HL-60/S4 treated with phorbol 12-myristate 13-acetate at 8.2 ng/mL for 4 days and 3 days (cell line): ENCODE data around the gene LYSMD1.
"Not testable (repeated sequence)": the region's sequence is repeated elsewhere in the genome, so short reads cannot be mapped to it uniquely, and the experiment has no call there.

ENCODE experiments used
- in situ Hi-C: fragments of 300-500 bp; cut with MboI; formaldehyde crosslinking; loops from 2 replicates; pipeline ENCODE4 v1.15.0; 2022; ENCODE audit warnings: low sequenced_read_pairs

The LYSMD1 gene, protein sequence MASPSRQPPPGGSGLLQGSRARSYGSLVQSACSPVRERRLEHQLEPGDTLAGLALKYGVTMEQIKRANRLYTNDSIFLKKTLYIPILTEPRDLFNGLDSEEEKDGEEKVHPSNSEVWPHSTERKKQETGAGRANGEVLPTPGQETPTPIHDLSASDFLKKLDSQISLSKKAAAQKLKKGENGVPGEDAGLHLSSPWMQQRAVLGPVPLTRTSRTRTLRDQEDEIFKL

GRCh38 chr1:151165738-151166504, at the start of gene LYSMD1, which contains the start of gene SCNM1:
TSS of gene LYSMD1 (minus strand) at chr1:151165902. CDS start at chr1:151165258, 644 bp downstream.
TSS of gene SCNM1 (plus strand) at chr1:151166144. CDS start at chr1:151166153, 9 bp downstream.
- in situ Hi-C loops, result no loop called here

DNA sequence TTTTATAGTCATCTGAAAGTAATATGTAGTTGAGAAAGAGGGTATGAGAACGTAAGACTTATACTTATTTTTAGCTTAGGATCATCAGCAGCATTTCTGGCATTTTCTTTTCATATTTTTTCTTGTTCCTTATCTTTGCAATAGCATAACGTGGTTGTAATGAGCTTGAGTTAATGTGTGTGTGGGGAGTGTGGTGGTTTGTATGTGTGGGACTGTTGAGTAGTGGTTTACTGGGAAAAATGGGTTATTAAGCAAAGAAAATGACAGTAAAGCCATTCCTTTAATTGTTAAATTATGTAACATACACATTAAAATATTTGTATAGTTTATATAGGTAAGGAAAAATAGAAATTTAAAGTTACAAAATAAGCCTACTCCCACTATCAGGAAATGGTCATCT, 47.9 kb upstream of the LYSMD1 start:
- in situ Hi-C loops, result no loop called here

GRCh38 chr1:151211972-151212705, 46.4 kb upstream of the LYSMD1 start:
- in situ Hi-C loops, result no loop called here

- in situ Hi-C loops, result no loop called here
Measured at GRCh38 chr1:151210830-151211229, 45.1 kb upstream of the LYSMD1 start.

DNA sequence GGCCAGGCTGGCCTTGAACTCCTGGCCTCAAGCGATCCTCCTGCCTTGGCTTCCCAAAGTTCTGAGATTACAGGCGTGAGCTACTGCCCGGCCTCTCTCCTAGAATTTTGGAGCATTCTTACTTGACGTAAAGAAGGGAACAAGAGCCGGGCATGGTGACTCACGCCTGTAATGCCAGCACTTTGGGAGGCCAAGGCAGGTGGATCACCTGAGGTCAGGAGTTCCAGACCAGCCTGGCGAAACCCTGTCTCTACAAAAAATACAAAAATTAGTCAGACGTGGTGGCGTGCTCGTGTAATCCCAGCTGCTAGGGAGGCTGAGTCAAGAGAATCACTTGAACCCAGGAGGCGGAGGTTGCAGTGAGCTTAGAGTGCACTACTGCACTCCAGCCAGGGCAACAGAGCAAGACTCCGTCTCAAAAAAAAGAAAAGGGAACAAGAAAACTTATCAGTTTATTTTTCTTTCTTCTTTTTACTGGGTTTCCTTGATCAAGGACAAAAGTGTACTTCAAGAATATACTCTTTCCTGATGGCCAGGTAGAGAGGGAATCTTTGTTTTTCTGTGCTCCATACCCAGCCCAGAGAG, 39.8 kb upstream of the LYSMD1 start:
- in situ Hi-C loops, result not testable (repeated sequence)

- in situ Hi-C loops, result no loop called here
Measured at GRCh38 chr1:151199873-151200581, 34.3 kb upstream of the LYSMD1 start.

DNA sequence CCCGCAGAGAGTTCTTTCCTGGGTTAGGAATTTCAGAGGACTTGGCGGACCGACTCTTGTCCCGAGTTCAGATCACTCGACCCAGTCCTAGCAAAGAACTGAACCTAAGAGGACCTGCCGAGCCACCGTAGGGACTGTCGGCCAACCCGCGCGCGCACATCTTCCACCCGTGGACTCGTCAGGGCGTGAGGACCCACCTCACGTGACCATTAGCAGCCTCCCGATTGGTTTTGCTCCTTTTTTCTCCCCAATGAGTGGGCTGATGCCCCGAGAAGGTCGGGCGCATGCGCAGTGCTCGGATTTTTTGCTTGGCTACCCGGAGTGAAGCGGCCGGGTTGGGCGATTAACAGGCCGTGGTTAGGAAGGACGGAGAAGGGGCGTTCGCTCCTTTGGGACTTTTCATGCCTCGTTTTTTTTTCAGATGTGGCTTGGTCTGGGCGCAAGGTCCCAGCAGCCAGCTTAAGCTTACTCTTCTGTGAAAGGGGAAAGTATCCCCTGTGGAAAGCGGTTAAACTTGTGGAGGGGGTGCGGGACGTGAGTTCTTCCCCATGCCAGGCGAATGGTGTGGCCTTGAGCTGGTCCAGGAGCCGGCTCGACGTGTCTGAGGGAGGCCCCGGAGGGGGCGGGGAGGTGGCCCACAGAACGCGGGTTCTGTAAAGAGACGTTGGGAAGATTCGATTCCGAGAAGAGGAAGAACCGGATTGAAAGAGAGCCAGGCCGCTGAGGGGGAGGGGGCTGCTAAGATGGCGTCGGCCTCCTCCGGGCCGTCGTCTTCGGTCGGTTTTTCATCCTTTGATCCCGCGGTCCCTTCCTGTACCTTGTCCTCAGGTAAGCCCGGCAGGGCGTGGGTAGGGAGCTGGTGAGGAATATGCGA, 32.8 kb upstream of the LYSMD1 start, which contains the start of gene PIP5K1A:
Gene PIP5K1A (plus strand): TSS at position 299 of the 874 bp plus-strand sequence. CDS start 445 bp downstream, at position 744.
- in situ Hi-C loops, result no loop called here

GRCh38 chr1:151197863-151198253, 32.2 kb upstream of the LYSMD1 start:
- in situ Hi-C loops, result no loop called here

- in situ Hi-C loops, result no loop called here
Measured at GRCh38 chr1:151196292-151196800, 30.6 kb upstream of the LYSMD1 start.

DNA sequence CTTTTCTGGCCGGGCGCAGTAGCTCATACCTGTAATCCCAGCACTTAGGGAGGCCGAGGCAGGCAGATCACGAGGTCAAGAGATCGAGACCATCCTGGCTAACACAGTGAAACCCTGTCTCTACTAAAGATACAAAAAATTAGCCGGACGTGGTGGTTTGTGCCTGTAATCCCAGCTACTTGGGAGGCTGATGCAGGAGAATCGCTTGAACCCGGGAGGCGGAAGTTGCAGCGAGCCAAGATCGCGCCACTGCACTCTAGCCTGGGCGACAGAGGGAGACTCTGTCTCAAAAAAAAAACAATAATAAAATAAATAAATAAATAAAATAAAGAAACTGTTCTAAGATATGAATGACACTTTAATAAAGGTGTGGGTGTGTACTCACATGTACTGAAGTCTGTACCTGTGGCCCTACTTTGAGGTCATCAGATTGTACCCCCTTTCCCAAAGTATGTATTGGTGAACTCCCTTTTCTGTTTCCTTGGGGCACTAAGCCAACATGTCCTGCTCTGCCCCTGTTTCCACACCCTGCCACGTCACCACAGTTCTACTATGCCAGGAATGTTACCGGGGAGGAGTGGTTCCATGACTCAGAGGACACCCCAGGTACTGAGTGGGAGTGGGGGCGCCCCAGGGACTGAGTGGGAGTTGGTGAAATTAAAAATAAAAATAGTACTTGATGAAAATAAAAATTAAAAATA, 29.3 kb upstream of the LYSMD1 start:
- in situ Hi-C loops, result not testable (repeated sequence)

- in situ Hi-C loops, result no loop called here
Measured at GRCh38 chr1:151193856-151194255, 28.2 kb upstream of the LYSMD1 start.

DNA sequence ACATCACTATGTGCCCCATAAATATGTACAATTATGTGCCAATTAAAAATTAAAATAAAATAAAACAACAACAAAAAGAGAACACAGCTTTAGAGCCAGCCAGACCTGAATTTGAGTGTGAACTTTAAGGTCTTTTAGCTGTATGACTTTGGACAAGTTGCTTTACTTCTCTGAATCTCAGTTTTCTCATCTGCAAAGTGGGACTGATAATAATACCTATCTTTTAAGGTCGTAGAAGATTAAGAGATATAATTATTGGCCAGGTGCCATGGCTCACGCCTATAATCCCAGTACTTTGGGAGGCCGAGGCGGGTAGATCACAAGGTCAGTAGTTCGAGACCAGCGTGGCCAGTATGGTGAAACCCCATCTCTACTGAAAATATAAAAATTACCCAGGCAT, 27.6 kb upstream of the LYSMD1 start:
- in situ Hi-C loops, result no loop called here

- in situ Hi-C loops, result no loop called here
Measured at GRCh38 chr1:151192047-151192446, 26.3 kb upstream of the LYSMD1 start.

DNA sequence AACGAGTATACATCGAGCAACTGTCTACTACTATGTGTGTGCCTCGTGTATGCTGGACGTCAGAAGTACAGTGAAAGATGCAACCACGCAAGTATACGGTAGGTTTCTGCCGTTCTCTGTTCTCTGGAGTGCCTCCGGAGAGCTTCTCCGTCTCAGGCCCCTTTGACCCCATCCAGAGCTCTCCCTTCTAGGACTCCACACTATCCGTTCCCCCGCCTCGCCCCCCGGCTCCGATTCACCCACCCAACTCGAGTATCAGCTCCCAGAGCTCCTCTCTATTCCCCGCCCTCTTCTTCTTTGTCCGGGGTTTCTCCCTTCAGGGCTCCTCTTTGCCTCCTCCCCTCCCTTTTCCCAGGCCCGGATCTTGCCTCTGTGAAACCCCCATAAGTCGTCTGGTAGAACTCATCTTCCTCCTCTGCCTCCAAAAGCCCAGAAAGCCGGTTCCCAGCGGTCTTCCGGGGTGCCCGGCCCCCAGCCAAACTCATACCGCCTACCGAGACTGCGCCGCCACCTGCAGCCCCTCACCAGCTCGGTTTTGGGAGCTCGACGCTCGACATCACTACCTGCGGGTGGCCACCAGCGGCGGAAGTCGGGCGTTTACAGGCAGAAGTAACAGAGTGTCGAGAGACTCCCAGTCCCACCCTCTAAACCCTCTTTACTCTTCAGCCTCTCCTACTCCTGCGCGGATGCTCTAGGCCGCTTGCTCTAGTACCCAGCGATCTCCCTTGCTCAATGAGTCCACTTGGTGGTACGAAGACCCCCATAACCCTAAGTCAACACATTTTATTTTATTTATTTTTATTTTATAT, 24.1 kb upstream of the LYSMD1 start, which contains the start of gene VPS72:
Gene VPS72 (minus strand): TSS at position 561 of the 809 bp plus-strand sequence. CDS start 76 bp downstream, at position 485.
- in situ Hi-C loops, result no loop called here

DNA sequence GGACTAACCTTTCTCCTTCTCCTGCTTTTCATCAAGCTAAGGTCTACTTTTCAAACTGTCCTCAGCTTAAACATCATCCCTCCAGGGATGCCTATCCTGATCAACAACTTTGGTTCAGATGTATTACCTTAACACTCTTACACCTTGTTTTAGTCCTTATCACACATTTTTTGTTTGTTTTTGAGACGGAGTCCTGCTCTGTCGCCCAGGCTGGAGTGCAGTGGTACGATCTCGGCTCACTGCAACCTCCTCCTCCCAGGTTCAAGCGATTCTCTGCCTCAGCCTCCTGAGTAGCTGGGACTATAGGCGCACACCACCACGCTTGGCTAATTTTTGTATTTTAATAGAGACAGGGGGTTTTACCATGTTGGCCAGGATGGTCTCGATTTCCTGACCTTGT, 23.0 kb upstream of the LYSMD1 start:
- in situ Hi-C loops, result not testable (repeated sequence)

GRCh38 chr1:151187205-151187604, 21.5 kb upstream of the LYSMD1 start:
- in situ Hi-C loops, result no loop called here

GRCh38 chr1:151184211-151184610, 18.5 kb upstream of the LYSMD1 start:
- in situ Hi-C loops, result no loop called here
